Activated B cell treated with CpG ODN at 0.5 μM for 24 hours (primary cell): ENCODE measurements around the gene SLC46A2. TPM values are rescaled to one million over a fixed set of nuclear protein-coding genes. Genes with fewer than 3 reads are reported as not detected.
A peak's percentile ranks its signal among the peaks of the same experiment; 100 is the strongest.

Experiments used
- ATAC-seq: fragments of 200-7000 bp; cut with Tn5 transposase; one replicate; pipeline ENCODE4 v1.10.0; 2021; ENCODE audit warnings: low read depth, mild to moderate bottlenecking, moderate library complexity
- CTCF ChIA-PET: fragments of 350-600 bp; sonication (Branson Sonifier 250); formaldehyde crosslinking; loops from one replicate; lab custom pipeline; 2021; ENCODE audit warnings: antibody characterized with exemption; lab: Charles Lee
- POLR2A ChIA-PET: fragments of 350-600 bp; sonication (Branson Sonifier 250); formaldehyde crosslinking; loops from one replicate; lab custom pipeline; 2021; ENCODE audit warnings: antibody characterized with exemption; lab: Charles Lee
- DNase-seq: peaks from one replicate; pipeline ENCODE4 v3.0.0; 2022
- H3K27ac Mint-ChIP-seq: one replicate; pipeline ENCODE4 v1.8.0; 2020; ENCODE audit warnings: mixed read lengths
- H3K27me3 Mint-ChIP-seq: one replicate; pipeline ENCODE4 v1.8.0; 2021; ENCODE audit warnings: mixed read lengths
- H3K36me3 Mint-ChIP-seq: one replicate; pipeline ENCODE4 v1.8.0; 2021; ENCODE audit warnings: low read depth, mixed read lengths
- H3K4me1 Mint-ChIP-seq: one replicate; pipeline ENCODE4 v1.8.0; 2021; ENCODE audit warnings: mixed read lengths
- H3K4me3 Mint-ChIP-seq: one replicate; pipeline ENCODE4 v1.8.0; 2020; ENCODE audit warnings: mild to moderate bottlenecking, mixed read lengths
- H3K9me3 Mint-ChIP-seq: one replicate; pipeline ENCODE4 v1.8.0; 2020; ENCODE audit warnings: mixed read lengths
- intact Hi-C: fragments of 100-400 bp; cut with micrococcal nuclease; formaldehyde crosslinking; loops from one replicate; pipeline ENCODE4 v1.15.1; 2024
- total RNA-seq: library from RNA; stranded (reverse); gene quantifications from 2 replicates; pipeline ENCODE4 v1.2.3, GENCODE V29; 2022
- TF ChIP-seq, protein P1 (sequence below): fragments of 200-600 bp; IDR thresholded peaks from one replicate; pipeline ENCODE4 v1.8.0; 2022; ENCODE audit warnings: antibody characterized with exemption, mild to moderate bottlenecking

SLC46A2 gene
- total RNA-seq, 1 donor from 2014 or later = not detected

DNA sequence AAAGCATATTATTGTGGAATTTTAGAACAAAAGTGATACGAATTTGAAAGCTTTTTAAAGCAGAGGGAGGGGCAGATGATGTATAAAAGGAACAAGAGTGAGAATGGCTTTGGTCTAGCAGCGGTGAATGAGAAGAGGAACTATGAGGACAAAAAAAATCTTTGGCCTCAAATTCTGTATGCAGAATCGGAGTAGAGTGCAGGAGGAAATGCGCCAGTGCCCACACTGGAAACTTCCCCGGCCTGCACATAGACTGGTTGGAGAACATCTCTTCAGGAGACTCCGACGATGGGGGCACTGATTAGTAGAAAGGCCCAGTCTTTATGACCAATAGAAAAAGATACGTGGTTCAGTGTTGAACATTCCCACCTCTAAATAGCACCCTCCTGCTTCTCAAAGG is 51.3 kb downstream of the SLC46A2 start:
- intact Hi-C loops = no loop called here
- ATAC-seq (peak; percentile 45), DNase-seq (no peak)
- no peaks in the 10 kb centered on the region for H3K9me3 Mint-ChIP-seq
- POLR2A ChIA-PET = no interaction called here
- CTCF ChIA-PET = interaction anchor here (2.6 kb wide), 1 partner anchor 63 kb away, joined by 13 read pairs; no protein-coding TSS in a partner anchor
- H3K4me3 Mint-ChIP-seq = no peak overlapping the region
- peaks cover 32% of the 10 kb centered on the region for H3K36me3 Mint-ChIP-seq
- TF ChIP-seq, protein P1, sequence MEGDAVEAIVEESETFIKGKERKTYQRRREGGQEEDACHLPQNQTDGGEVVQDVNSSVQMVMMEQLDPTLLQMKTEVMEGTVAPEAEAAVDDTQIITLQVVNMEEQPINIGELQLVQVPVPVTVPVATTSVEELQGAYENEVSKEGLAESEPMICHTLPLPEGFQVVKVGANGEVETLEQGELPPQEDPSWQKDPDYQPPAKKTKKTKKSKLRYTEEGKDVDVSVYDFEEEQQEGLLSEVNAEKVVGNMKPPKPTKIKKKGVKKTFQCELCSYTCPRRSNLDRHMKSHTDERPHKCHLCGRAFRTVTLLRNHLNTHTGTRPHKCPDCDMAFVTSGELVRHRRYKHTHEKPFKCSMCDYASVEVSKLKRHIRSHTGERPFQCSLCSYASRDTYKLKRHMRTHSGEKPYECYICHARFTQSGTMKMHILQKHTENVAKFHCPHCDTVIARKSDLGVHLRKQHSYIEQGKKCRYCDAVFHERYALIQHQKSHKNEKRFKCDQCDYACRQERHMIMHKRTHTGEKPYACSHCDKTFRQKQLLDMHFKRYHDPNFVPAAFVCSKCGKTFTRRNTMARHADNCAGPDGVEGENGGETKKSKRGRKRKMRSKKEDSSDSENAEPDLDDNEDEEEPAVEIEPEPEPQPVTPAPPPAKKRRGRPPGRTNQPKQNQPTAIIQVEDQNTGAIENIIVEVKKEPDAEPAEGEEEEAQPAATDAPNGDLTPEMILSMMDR = no peak
- peaks cover 16% of the 10 kb centered on the region for H3K4me1 Mint-ChIP-seq
- no peaks in the 10 kb centered on the region for H3K27me3 Mint-ChIP-seq
- H3K27ac Mint-ChIP-seq = no peak overlapping the region

DNA sequence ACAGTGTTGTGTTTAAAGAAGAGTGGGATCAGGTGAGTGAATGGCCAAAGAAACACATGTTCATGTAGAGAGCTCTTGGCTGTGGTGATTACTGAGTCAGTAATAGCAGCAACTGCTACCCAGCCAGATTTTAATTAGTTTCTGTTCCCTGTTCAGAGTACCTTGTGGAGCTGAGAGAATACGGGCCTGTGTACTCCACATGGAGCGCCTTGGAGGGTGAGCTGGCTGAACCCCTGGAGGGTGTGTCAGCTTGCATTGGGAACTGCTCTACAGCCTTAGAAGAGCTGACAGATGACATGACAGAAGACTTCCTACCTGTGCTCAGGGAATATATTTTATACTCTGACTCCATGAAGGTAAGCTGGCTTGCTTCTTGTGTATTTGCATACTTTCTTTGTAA is 52.3 kb downstream of the SLC46A2 start:
- TF ChIP-seq, protein P1 = no peak
- ATAC-seq = no peak
- no peak overlapping the region for H3K27ac Mint-ChIP-seq
- intact Hi-C loops = no loop called here
- CTCF ChIA-PET = interaction anchor here (2.6 kb wide), 1 partner anchor 64 kb away, joined by 13 read pairs; no protein-coding TSS in a partner anchor
- H3K4me1 Mint-ChIP-seq = peaks cover 16% of the 10 kb centered on the region
- H3K4me3 Mint-ChIP-seq = no peak overlapping the region
- H3K36me3 Mint-ChIP-seq = peaks cover 35% of the 10 kb centered on the region
- POLR2A ChIA-PET = interaction anchor here (0.5 to 0.7 kb wide), 2 partner anchors 1240 to 1248 kb away, joined by 3 read pairs; no protein-coding TSS in a partner anchor
- H3K27me3 Mint-ChIP-seq = no peaks in the 10 kb centered on the region
- DNase-seq = no peak
- H3K9me3 Mint-ChIP-seq = no peaks in the 10 kb centered on the region

DNA sequence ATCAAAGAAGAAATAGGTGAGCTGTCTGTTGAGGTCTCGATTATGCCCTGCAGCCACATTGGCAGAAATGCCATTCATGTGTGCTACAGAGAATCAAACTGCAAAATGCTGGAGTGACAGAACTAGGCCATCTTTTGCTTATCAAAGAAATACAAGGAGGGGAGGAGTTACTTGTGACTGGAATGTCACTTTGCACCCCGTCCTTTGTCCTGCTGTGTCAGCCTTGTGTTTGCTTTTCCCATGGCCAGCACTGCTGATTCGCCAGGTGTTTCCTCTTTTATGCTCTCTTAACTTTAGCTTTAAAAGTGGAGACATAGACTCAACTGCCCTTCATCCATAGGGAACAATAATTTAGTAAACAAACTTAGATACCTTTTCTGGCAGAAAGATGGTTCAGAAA is 54.3 kb downstream of the SLC46A2 start:
- DNase-seq = no peak
- POLR2A ChIA-PET = no interaction called here
- no peak for ATAC-seq
- no peaks in the 10 kb centered on the region for H3K27me3 Mint-ChIP-seq
- no peak overlapping the region for H3K27ac Mint-ChIP-seq
- intact Hi-C loops = no loop called here
- CTCF ChIA-PET = interaction anchor here (1.8 kb wide), 1 partner anchor 67 kb away, joined by 6 read pairs; no protein-coding TSS in a partner anchor
- H3K4me1 Mint-ChIP-seq = peaks cover 17% of the 10 kb centered on the region
- TF ChIP-seq, protein P1 = no peak
- no peak overlapping the region for H3K4me3 Mint-ChIP-seq
- peaks cover 41% of the 10 kb centered on the region for H3K36me3 Mint-ChIP-seq
- no peaks in the 10 kb centered on the region for H3K9me3 Mint-ChIP-seq

DNA sequence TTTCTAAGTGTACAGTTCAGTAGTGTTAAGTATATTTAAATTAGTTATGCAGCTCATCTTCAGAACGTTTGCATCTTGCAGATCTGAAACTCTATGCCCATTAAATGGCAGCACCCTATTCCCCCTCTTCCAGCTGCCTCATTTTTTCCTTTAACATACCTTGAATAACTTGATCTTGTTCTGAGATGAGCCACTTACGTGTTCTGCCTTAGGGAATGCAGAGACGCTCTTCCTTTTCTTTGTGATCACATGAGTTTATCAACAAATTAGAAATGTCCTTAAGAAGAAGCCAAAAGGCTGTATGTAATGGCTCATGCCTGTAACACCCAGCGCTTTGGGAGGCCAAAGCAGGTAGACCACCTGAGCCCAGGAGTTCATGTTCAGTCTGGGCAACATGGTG is 57.6 kb downstream of the SLC46A2 start:
- TF ChIP-seq, protein P1 = no peak
- intact Hi-C loops = no loop called here
- H3K27me3 Mint-ChIP-seq = no peaks in the 10 kb centered on the region
- no peaks in the 10 kb centered on the region for H3K9me3 Mint-ChIP-seq
- ATAC-seq = no peak
- no peak overlapping the region for H3K4me3 Mint-ChIP-seq
- peaks cover 23% of the 10 kb centered on the region for H3K36me3 Mint-ChIP-seq
- POLR2A ChIA-PET = no interaction called here
- CTCF ChIA-PET = no interaction called here
- no peak for DNase-seq
- peaks cover 9% of the 10 kb centered on the region for H3K4me1 Mint-ChIP-seq
- H3K27ac Mint-ChIP-seq = no peak overlapping the region

DNA sequence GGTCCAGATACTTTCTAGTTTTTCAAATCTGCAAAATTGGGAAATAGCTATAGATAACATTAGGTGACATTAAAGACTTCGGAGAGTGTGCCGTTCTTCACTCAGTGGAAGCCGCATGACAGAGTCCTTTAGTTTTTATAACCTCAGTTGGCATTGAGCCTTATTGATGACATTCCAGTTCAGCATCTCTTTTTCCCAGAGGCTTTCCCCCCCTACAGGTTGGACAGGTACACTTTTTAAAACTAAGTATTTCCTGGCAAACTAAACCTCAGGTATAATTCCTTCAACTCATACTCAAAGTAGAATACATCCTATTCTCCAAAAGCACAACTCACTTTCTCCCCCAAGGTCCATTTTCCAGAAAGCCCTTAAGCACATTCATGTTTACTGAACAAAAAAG is 58.7 kb downstream of the SLC46A2 start:
- ATAC-seq (no peak), DNase-seq (no peak)
- Mint-ChIP-seq H3K36me3 (peaks cover 21% of the 10 kb centered on the region), H3K9me3 (no peaks in the 10 kb centered on the region), H3K4me1 (peaks cover 8% of the 10 kb centered on the region), H3K27ac (no peak overlapping the region), H3K4me3 (no peak overlapping the region), H3K27me3 (no peaks in the 10 kb centered on the region)
- TF ChIP-seq, protein P1 = no peak
- ChIA-PET CTCF (interaction anchor here (1.1 kb wide), 1 partner anchor 13 kb away, joined by 4 read pairs; no protein-coding TSS in a partner anchor), POLR2A (no interaction called here)
- intact Hi-C loops = no loop called here
